Endothelial cell (in vitro differentiated cells): ENCODE data around the gene ZKSCAN5. TPM values are rescaled to one million over a fixed set of nuclear protein-coding genes. Genes with fewer than 3 reads are reported as not detected.
A peak's percentile ranks its signal among the peaks of the same experiment; 100 is the strongest.

Experiments
- DNase-seq: peaks from one replicate; pipeline ENCODE4 v3.0.0; 2021; ENCODE audit warnings: low spot score
- H3K27ac Mint-ChIP-seq: one replicate; pipeline ENCODE4 v1.8.0; 2021; ENCODE audit warnings: mixed read lengths, inconsistent platforms; ENCODE audit not compliant: unreplicated experiment
- H3K27me3 Mint-ChIP-seq: one replicate; pipeline ENCODE4 v1.8.0; 2021; ENCODE audit warnings: mild to moderate bottlenecking, moderate library complexity, mixed read lengths, inconsistent platforms; ENCODE audit not compliant: unreplicated experiment
- H3K36me3 Mint-ChIP-seq: one replicate; pipeline ENCODE4 v1.8.0; 2021; ENCODE audit warnings: mild to moderate bottlenecking, low read depth, mixed read lengths, inconsistent platforms; ENCODE audit not compliant: unreplicated experiment
- H3K4me1 Mint-ChIP-seq: one replicate; pipeline ENCODE4 v1.8.0; 2021; ENCODE audit warnings: mild to moderate bottlenecking, mixed read lengths, inconsistent platforms; ENCODE audit not compliant: unreplicated experiment
- H3K4me3 Mint-ChIP-seq: one replicate; pipeline ENCODE4 v1.8.0; 2021; ENCODE audit warnings: mild to moderate bottlenecking, mixed read lengths, inconsistent platforms; ENCODE audit not compliant: unreplicated experiment
- H3K9me3 Mint-ChIP-seq: one replicate; pipeline ENCODE4 v1.8.0; 2021; ENCODE audit warnings: mixed read lengths, inconsistent platforms; ENCODE audit not compliant: unreplicated experiment
- total RNA-seq: library from RNA; stranded (reverse); fragmentation: NEBNext Ultra II Directional; extraction: Animal tissue kit (Norgen Biotek cat#: 25700); gene quantifications from one replicate; pipeline ENCODE4 v1.2.1, GENCODE V29; 2021; ENCODE audit not compliant: unreplicated experiment
- TF ChIP-seq, protein P1 (sequence below): fragments of 200-600 bp; sonication (generic); IDR thresholded peaks from one replicate; pipeline ENCODE4 v1.5.0; 2021; ENCODE audit warnings: antibody characterized with exemption; ENCODE audit not compliant: unreplicated experiment

Gene ZKSCAN5
- total RNA-seq, 1 donor from 2014 or later: 17.8 TPM

DNA sequence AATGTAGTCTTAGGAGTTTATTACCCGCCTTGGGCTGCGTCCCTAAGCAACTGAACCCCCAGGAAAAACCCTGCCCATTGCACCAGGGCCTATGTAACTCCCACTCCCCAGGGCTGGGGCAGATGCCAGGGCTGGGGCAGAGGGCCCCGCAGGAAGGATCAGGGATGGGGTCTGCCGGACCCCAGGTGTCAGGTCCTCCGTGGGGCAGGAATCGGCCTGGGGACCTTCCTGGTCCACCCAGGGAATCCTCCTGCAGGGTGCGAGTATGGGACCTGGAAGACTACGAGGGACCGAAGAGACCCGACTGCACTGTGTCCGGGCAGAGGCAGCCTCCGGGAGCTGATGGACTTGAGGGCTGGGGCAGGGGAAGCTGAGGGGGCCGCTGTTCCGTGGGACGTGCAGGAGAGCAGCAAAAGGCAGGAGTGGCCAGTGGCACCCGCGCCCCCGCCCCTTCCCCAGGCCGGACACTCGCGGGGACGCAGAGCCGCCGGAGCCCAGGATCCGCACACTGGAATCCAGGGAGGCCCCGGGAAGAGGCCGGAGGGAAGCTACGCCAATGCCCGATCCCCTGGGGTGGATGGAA, 36.0 kb upstream of the ZKSCAN5 start:
- Mint-ChIP-seq H3K4me3 (no peak overlapping the region), H3K27ac (no peak overlapping the region), H3K4me1 (peaks cover 17% of the 10 kb centered on the region), H3K9me3 (no peaks in the 10 kb centered on the region), H3K36me3 (peaks cover 13% of the 10 kb centered on the region), H3K27me3 (peaks cover 9% of the 10 kb centered on the region)
- TF ChIP-seq, protein P1, sequence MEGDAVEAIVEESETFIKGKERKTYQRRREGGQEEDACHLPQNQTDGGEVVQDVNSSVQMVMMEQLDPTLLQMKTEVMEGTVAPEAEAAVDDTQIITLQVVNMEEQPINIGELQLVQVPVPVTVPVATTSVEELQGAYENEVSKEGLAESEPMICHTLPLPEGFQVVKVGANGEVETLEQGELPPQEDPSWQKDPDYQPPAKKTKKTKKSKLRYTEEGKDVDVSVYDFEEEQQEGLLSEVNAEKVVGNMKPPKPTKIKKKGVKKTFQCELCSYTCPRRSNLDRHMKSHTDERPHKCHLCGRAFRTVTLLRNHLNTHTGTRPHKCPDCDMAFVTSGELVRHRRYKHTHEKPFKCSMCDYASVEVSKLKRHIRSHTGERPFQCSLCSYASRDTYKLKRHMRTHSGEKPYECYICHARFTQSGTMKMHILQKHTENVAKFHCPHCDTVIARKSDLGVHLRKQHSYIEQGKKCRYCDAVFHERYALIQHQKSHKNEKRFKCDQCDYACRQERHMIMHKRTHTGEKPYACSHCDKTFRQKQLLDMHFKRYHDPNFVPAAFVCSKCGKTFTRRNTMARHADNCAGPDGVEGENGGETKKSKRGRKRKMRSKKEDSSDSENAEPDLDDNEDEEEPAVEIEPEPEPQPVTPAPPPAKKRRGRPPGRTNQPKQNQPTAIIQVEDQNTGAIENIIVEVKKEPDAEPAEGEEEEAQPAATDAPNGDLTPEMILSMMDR: no peak
- no peak for DNase-seq

GRCh38 chr7:99469381-99470065, 34.9 kb upstream of the ZKSCAN5 start:
- Mint-ChIP-seq H3K4me3 (no peak overlapping the region), H3K27me3 (peaks cover 8% of the 10 kb centered on the region), H3K4me1 (peaks cover 13% of the 10 kb centered on the region), H3K36me3 (peaks cover 9% of the 10 kb centered on the region), H3K27ac (no peak overlapping the region), H3K9me3 (no peaks in the 10 kb centered on the region)
- no peak for DNase-seq
- TF ChIP-seq, protein P1: no peak

- Mint-ChIP-seq H3K27me3 (peaks cover 13% of the 10 kb centered on the region), H3K9me3 (no peaks in the 10 kb centered on the region), H3K36me3 (peaks cover 15% of the 10 kb centered on the region)
Measured at GRCh38 chr7:99472561-99473314, 31.7 kb upstream of the ZKSCAN5 start, which contains the start of gene ZNF789. ZNF789 (plus strand) TSS chr7:99472890; CDS start chr7:99476457, 3,567 bp downstream.

GRCh38 chr7:99473315-99473596, 31.2 kb upstream of the ZKSCAN5 start:
- TF ChIP-seq, protein P1: no peak
- Mint-ChIP-seq H3K4me1 (peaks cover 6% of the 10 kb centered on the region), H3K9me3 (no peaks in the 10 kb centered on the region), H3K36me3 (peaks cover 18% of the 10 kb centered on the region), H3K4me3 (peak overlapping the region; percentile 100), H3K27me3 (peaks cover 13% of the 10 kb centered on the region), H3K27ac (peak overlapping the region; percentile 85)
- DNase-seq: no peak

More at GRCh38 chr7:99472561-99473314, 31.7 kb upstream of the ZKSCAN5 start, which contains the start of gene ZNF789:
- Mint-ChIP-seq H3K4me3 (peak within 1 kb of the TSS; percentile 100), H3K4me1 (peaks cover 6% of the 10 kb centered on the region), H3K27ac (peak within 1 kb of the TSS; percentile 96)
- DNase-seq: peak; percentile 98
- TF ChIP-seq, protein P1: no peak

- Mint-ChIP-seq H3K9me3 (no peaks in the 10 kb centered on the region), H3K27ac (no peak overlapping the region)
Measured at GRCh38 chr7:99476107-99476506, 28.4 kb upstream of the ZKSCAN5 start.

More at GRCh38 chr7:99476107-99476506, 28.4 kb upstream of the ZKSCAN5 start:
- Mint-ChIP-seq H3K27me3 (peaks cover 10% of the 10 kb centered on the region), H3K4me1 (peaks cover 6% of the 10 kb centered on the region), H3K36me3 (peaks cover 18% of the 10 kb centered on the region), H3K4me3 (peak overlapping the region; percentile 34)
- DNase-seq: no peak
- TF ChIP-seq, protein P1: no peak
